22Rv1 (cell line): Measurements from ENCODE around the gene PSMD5.

ENCODE experiments used
- H3K27ac ChIP-seq: fragments of 450-650 bp; 2 replicates; pipeline ENCODE4 v1.5.1; 2017
- CTCF ChIP-seq: fragments of 450-650 bp; IDR thresholded peaks from 2 replicates; pipeline ENCODE4 v1.5.1; 2017; ENCODE audit warnings: mild to moderate bottlenecking
- ZFX ChIP-seq: fragments of 450-650 bp; IDR thresholded peaks from 2 replicates; pipeline ENCODE4 v1.6.1; 2017; ENCODE audit warnings: antibody characterized with exemption, borderline replicate concordance

Gene PSMD5

GRCh38 chr9:120775859-120776258, 66.9 kb downstream of the PSMD5 start:
- TF ChIP-seq ZFX (no peak), CTCF (no peak)
- H3K27ac ChIP-seq: no peak overlapping the region

GRCh38 chr9:120774719-120775118, 68.0 kb downstream of the PSMD5 start:
- H3K27ac ChIP-seq: no peak overlapping the region
- no peak for TF ChIP-seq CTCF
- TF ChIP-seq ZFX: no peak

DNA sequence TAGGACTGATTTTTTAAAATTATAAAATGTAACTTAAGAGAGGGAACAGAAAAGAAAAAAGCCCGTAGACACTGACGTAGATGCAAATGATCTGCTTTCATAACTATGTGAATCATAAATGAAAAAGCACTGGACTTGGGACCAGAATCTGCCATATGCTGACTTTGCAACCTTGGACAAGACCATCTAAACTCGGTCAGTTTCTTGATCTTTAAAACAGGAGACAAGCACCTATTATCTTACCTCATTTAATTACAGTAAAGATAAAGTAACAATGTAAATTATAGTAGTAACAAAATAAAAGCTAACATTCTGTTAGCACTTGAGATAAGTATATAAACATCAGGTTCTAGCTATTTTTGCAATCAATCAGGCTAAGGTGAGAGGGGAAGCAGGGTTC, 69.5 kb downstream of the PSMD5 start:
- TF ChIP-seq CTCF (no peak), ZFX (no peak)
- H3K27ac ChIP-seq: no peak overlapping the region

- TF ChIP-seq CTCF (no peak), ZFX (no peak)
Measured at GRCh38 chr9:120770931-120771330, 71.8 kb downstream of the PSMD5 start.

DNA sequence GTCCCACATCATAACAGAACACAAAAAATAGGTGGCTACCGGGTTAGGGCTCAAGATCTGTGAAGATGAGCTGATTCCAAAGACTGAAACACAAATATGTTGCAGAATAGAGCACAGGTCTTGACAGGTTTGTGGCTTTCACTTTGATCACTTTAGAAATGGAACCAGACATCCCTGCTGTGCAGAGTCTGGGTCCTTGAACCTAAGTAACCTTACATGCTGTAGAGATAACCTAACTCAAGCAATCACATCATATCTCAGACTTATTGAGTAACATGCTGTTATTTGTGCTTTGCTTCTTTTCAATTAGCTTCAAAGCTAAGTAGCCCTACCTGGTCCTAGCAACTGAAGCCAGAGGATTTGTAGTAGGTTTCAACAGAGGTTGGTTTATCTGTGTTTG, 73.8 kb downstream of the PSMD5 start:
- H3K27ac ChIP-seq: no peak overlapping the region
- TF ChIP-seq ZFX (no peak), CTCF (no peak)

More at GRCh38 chr9:120770931-120771330, 71.8 kb downstream of the PSMD5 start:
- no peak overlapping the region for H3K27ac ChIP-seq

DNA sequence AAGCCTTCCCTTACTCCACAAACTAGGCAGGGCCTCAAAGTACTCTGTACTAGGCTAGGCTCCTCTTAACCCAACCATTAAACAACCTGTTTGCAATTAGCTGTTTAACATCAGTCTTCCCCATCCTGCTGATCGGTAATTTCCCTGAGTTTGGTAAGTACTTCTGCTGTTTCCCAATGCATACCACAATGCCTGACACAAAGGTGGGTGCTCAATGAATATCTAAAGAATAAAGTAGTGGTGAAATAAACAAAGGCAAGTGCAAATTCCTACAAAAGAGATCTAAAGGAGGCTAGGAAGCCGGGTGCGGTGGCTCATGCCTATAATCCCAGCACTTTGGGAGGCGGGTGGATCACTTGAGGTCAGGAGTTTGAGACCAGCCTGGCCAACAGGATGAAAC, 74.5 kb downstream of the PSMD5 start:
- no peak overlapping the region for H3K27ac ChIP-seq
- TF ChIP-seq CTCF: no peak
- TF ChIP-seq ZFX: no peak

DNA sequence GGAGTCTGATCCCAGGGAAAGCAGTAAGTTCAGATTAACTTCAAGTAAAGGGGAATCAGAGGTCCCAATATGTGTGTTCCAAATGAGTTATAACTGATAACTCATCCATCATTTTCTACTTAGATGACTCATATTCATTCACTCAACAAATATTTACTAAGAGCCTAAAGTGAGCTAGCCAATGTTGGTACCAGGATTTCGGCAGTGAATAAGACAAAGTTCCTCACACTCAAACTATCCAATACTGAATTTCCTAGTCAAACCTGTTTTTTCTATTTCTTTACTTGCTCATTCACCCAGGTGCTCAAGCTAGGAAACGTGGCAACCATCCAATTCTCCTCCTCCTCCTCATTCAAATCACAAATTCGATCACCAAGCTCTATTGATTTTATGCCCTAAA, 75.3 kb downstream of the PSMD5 start:
- H3K27ac ChIP-seq: no peak overlapping the region
- TF ChIP-seq CTCF: no peak
- no peak for TF ChIP-seq ZFX
